ENCODE measurements around the gene TMEM151A.

Gene TMEM151A

GRCh38 chr11:66331542-66332370, 40.1 kb downstream of the TMEM151A start:
- Histone ChIP-seq H2BK15ac (replicated peaks; ENCODE audit: low read depth) (no peak overlapping the region), H2AK5ac (ENCODE audit: low read length) (no peak overlapping the region), H3K36me3 (ENCODE audit: control insufficient read depth, insufficient read depth, low read length) (no peaks in the 10 kb centered on the region), H3K56ac (ENCODE audit: low read length) (no peak overlapping the region), H3K4me2 (ENCODE audit: low read length) (no peak overlapping the region), H3K23ac (ENCODE audit: low read length) (no peak overlapping the region), H3K4ac (ENCODE audit: low read depth, low read length) (no peak overlapping the region), H3K79me2 (ENCODE audit: control insufficient read depth, insufficient read depth, low read length) (no peaks in the 10 kb centered on the region), H3K4me1 (ENCODE audit: control insufficient read depth, low read depth, low read length) (peaks cover 6% of the 10 kb centered on the region), H4K8ac (ENCODE audit: low read depth, low read length) (no peak overlapping the region), H3K4me3 (ENCODE audit: low read length) (no peak overlapping the region), H3K79me1 (ENCODE audit: low read length) (no peaks in the 10 kb centered on the region), H4K5ac (ENCODE audit: low read length) (no peak overlapping the region), H3K9ac (ENCODE audit: low read length) (no peak overlapping the region), H3K18ac (ENCODE audit: low read length) (no peak overlapping the region), H2BK120ac (ENCODE audit: low read depth, low read length) (no peak overlapping the region), H3K27ac (ENCODE audit: low read depth, low read length) (no peak overlapping the region), H3K27me3 (ENCODE audit: insufficient read depth, low read length, poor library complexity) (no peaks in the 10 kb centered on the region), H2BK5ac (ENCODE audit: low read length) (no peak overlapping the region)
- WGBS (ENCODE audit: extremely low coverage, insufficient coverage, low lambda C conversion rate): no CpG with 5 or more reads among the region's 12 CpGs
- no peak for DNase-seq

- WGBS (ENCODE audit: extremely low coverage, insufficient coverage, low lambda C conversion rate): no CpG with 5 or more reads among the region's 18 CpGs
- no peak overlapping the region for H3K56ac ChIP-seq (ENCODE audit: low read length)
Observed at GRCh38 chr11:66332371-66333219, 40.9 kb downstream of the TMEM151A start.

DNA sequence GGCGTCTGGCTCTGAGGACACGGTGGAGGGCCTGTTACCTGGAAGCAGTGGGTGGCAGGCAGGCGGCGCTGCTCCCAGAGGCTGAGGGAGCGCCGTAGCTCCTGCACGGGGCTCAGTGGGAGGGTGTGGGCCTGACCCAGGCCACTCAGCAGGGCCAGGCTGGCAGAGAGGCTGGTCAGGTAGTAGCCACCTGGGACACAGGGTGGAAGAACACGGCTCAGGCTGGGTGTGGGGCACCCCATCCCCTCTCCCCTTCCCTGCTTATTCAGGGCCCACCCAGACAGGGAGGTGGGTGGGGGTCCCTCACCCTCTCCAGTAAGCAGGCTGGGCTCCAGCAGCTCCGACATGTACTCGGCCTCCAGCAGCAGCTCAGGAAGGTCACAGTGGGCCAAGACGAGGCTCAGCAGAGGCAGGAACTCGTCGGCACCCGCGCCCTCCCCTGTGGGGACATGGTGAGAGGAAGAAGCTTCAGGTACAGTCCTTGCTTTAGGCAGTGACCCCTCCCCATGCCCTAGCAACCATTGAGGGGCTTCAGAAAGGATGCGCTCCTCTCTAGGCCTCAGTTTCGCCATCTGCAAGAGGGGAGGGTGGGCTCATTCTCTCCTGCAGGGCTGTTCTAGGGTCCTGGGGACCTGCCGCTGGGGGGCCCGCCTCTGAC, 41.7 kb downstream of the TMEM151A start:
- Histone ChIP-seq H3K9ac (ENCODE audit: low read length) (no peak overlapping the region), H2BK15ac (replicated peaks; ENCODE audit: low read depth) (no peak overlapping the region), H4K8ac (ENCODE audit: low read depth, low read length) (no peak overlapping the region), H3K4me3 (ENCODE audit: low read length) (no peak overlapping the region), H3K4me2 (ENCODE audit: low read length) (no peak overlapping the region), H2BK5ac (ENCODE audit: low read length) (no peak overlapping the region), H3K79me1 (ENCODE audit: low read length) (no peaks in the 10 kb centered on the region), H3K79me2 (ENCODE audit: control insufficient read depth, insufficient read depth, low read length) (no peaks in the 10 kb centered on the region), H3K27me3 (ENCODE audit: insufficient read depth, low read length, poor library complexity) (no peaks in the 10 kb centered on the region), H3K4ac (ENCODE audit: low read depth, low read length) (no peak overlapping the region), H3K23ac (ENCODE audit: low read length) (no peak overlapping the region), H3K27ac (ENCODE audit: low read depth, low read length) (no peak overlapping the region), H3K4me1 (ENCODE audit: control insufficient read depth, low read depth, low read length) (peaks cover 6% of the 10 kb centered on the region), H4K5ac (ENCODE audit: low read length) (no peak overlapping the region), H3K56ac (ENCODE audit: low read length) (no peak overlapping the region), H3K36me3 (ENCODE audit: control insufficient read depth, insufficient read depth, low read length) (no peaks in the 10 kb centered on the region), H2BK120ac (ENCODE audit: low read depth, low read length) (no peak overlapping the region), H2AK5ac (ENCODE audit: low read length) (no peak overlapping the region), H3K18ac (ENCODE audit: low read length) (no peak overlapping the region)
- DNase-seq: no peak
- no CpG with 5 or more reads among the region's 19 CpGs for WGBS (ENCODE audit: extremely low coverage, insufficient coverage, low lambda C conversion rate)

More at GRCh38 chr11:66332371-66333219, 40.9 kb downstream of the TMEM151A start:
- H3K36me3 ChIP-seq (ENCODE audit: control insufficient read depth, insufficient read depth, low read length): no peaks in the 10 kb centered on the region
- H3K4ac ChIP-seq (ENCODE audit: low read depth, low read length): no peak overlapping the region
- no peak overlapping the region for H3K4me2 ChIP-seq (ENCODE audit: low read length)
- peaks cover 6% of the 10 kb centered on the region for H3K4me1 ChIP-seq (ENCODE audit: control insufficient read depth, low read depth, low read length)
- no peak overlapping the region for H2AK5ac ChIP-seq (ENCODE audit: low read length)
- H3K18ac ChIP-seq (ENCODE audit: low read length): no peak overlapping the region
- no peak overlapping the region for H3K4me3 ChIP-seq (ENCODE audit: low read length)
- no peak overlapping the region for H4K5ac ChIP-seq (ENCODE audit: low read length)
- H2BK120ac ChIP-seq (ENCODE audit: low read depth, low read length): no peak overlapping the region
- H3K79me2 ChIP-seq (ENCODE audit: control insufficient read depth, insufficient read depth, low read length): no peaks in the 10 kb centered on the region
- H2BK5ac ChIP-seq (ENCODE audit: low read length): no peak overlapping the region
- no peak overlapping the region for H3K23ac ChIP-seq (ENCODE audit: low read length)
- no peak overlapping the region for H3K9ac ChIP-seq (ENCODE audit: low read length)
- no peak overlapping the region for H2BK15ac ChIP-seq (replicated peaks; ENCODE audit: low read depth)
- no peak overlapping the region for H3K27ac ChIP-seq (ENCODE audit: low read depth, low read length)
- H3K79me1 ChIP-seq (ENCODE audit: low read length): no peaks in the 10 kb centered on the region
- DNase-seq: no peak
- no peak overlapping the region for H4K8ac ChIP-seq (ENCODE audit: low read depth, low read length)
- no peaks in the 10 kb centered on the region for H3K27me3 ChIP-seq (ENCODE audit: insufficient read depth, low read length, poor library complexity)

- H2BK120ac ChIP-seq (ENCODE audit: low read depth, low read length): no peak overlapping the region
- no peak overlapping the region for H3K4me3 ChIP-seq (ENCODE audit: low read length)
- H3K4me2 ChIP-seq (ENCODE audit: low read length): no peak overlapping the region
- no peak for DNase-seq
- no CpG with 5 or more reads among the region's 29 CpGs for WGBS (ENCODE audit: extremely low coverage, insufficient coverage, low lambda C conversion rate)
- no peak overlapping the region for H4K5ac ChIP-seq (ENCODE audit: low read length)
- H3K36me3 ChIP-seq (ENCODE audit: control insufficient read depth, insufficient read depth, low read length): no peaks in the 10 kb centered on the region
- H3K18ac ChIP-seq (ENCODE audit: low read length): no peak overlapping the region
- H3K4ac ChIP-seq (ENCODE audit: low read depth, low read length): no peak overlapping the region
- H2BK15ac ChIP-seq (replicated peaks; ENCODE audit: low read depth): no peak overlapping the region
- no peak overlapping the region for H3K27ac ChIP-seq (ENCODE audit: low read depth, low read length)
- H3K56ac ChIP-seq (ENCODE audit: low read length): no peak overlapping the region
- H3K4me1 ChIP-seq (ENCODE audit: control insufficient read depth, low read depth, low read length): peaks cover 2% of the 10 kb centered on the region
- H3K79me1 ChIP-seq (ENCODE audit: low read length): no peaks in the 10 kb centered on the region
- no peak overlapping the region for H3K23ac ChIP-seq (ENCODE audit: low read length)
- no peak overlapping the region for H3K9ac ChIP-seq (ENCODE audit: low read length)
- H3K79me2 ChIP-seq (ENCODE audit: control insufficient read depth, insufficient read depth, low read length): no peaks in the 10 kb centered on the region
- no peaks in the 10 kb centered on the region for H3K27me3 ChIP-seq (ENCODE audit: insufficient read depth, low read length, poor library complexity)
- no peak overlapping the region for H2AK5ac ChIP-seq (ENCODE audit: low read length)
- H2BK5ac ChIP-seq (ENCODE audit: low read length): no peak overlapping the region
- H4K8ac ChIP-seq (ENCODE audit: low read depth, low read length): no peak overlapping the region
Observed at GRCh38 chr11:66333896-66334604, 42.4 kb downstream of the TMEM151A start.

GRCh38 chr11:66334605-66335442, 43.1 kb downstream of the TMEM151A start:
- H3K4me3 ChIP-seq (ENCODE audit: low read length): no peak overlapping the region
- H3K4me1 ChIP-seq (ENCODE audit: control insufficient read depth, low read depth, low read length): peaks cover 2% of the 10 kb centered on the region
- H2BK15ac ChIP-seq (replicated peaks; ENCODE audit: low read depth): no peak overlapping the region
- peak overlapping the region; percentile 77 for H3K56ac ChIP-seq (ENCODE audit: low read length)
- no peak overlapping the region for H3K9ac ChIP-seq (ENCODE audit: low read length)
- no CpG with 5 or more reads among the region's 42 CpGs for WGBS (ENCODE audit: extremely low coverage, insufficient coverage, low lambda C conversion rate)
- no peak overlapping the region for H3K27ac ChIP-seq (ENCODE audit: low read depth, low read length)
- H3K27me3 ChIP-seq (ENCODE audit: insufficient read depth, low read length, poor library complexity): no peaks in the 10 kb centered on the region
- no peak overlapping the region for H3K4me2 ChIP-seq (ENCODE audit: low read length)
- H4K5ac ChIP-seq (ENCODE audit: low read length): no peak overlapping the region
- no peaks in the 10 kb centered on the region for H3K36me3 ChIP-seq (ENCODE audit: control insufficient read depth, insufficient read depth, low read length)
- H3K79me1 ChIP-seq (ENCODE audit: low read length): no peaks in the 10 kb centered on the region
- no peak overlapping the region for H2BK5ac ChIP-seq (ENCODE audit: low read length)
- no peak overlapping the region for H2AK5ac ChIP-seq (ENCODE audit: low read length)
- DNase-seq: no peak
- H3K79me2 ChIP-seq (ENCODE audit: control insufficient read depth, insufficient read depth, low read length): no peaks in the 10 kb centered on the region
- H2BK120ac ChIP-seq (ENCODE audit: low read depth, low read length): no peak overlapping the region
- H4K8ac ChIP-seq (ENCODE audit: low read depth, low read length): no peak overlapping the region
- H3K18ac ChIP-seq (ENCODE audit: low read length): no peak overlapping the region
- H3K4ac ChIP-seq (ENCODE audit: low read depth, low read length): no peak overlapping the region
- no peak overlapping the region for H3K23ac ChIP-seq (ENCODE audit: low read length)

All from mesendoderm (in vitro differentiated cells).